ENCODE results near the gene DSCAML1. TPM values are rescaled to one million over a fixed set of nuclear protein-coding genes. Genes with fewer than 3 reads are reported as not detected.

DSCAML1 gene
- total RNA-seq = not detected in 2 replicates

GRCh38 chr11:117796872-117797529 lies at the start of gene DSCAML1:
Gene DSCAML1, minus strand, starts transcription at chr11:117797216. Its CDS starts 137 bp downstream, at chr11:117797079.
- no peak for DNase-seq (ENCODE audit: low read depth, low spot score)

- DNase-seq (ENCODE audit: low read depth, low spot score) = no peak
Measured at GRCh38 chr11:117843666-117844484, 46.9 kb upstream of the DSCAML1 start.

GRCh38 chr11:117842131-117842941 lies 45.3 kb upstream of the DSCAML1 start:
- DNase-seq (ENCODE audit: low read depth, low spot score) = no peak

GRCh38 chr11:117841551-117842031 lies 44.6 kb upstream of the DSCAML1 start:
- DNase-seq (ENCODE audit: low read depth, low spot score) = no peak

GRCh38 chr11:117840881-117841550 lies 44.0 kb upstream of the DSCAML1 start:
- no peak for DNase-seq (ENCODE audit: low read depth, low spot score)

- DNase-seq (ENCODE audit: low read depth, low spot score) = no peak
Measured at GRCh38 chr11:117839936-117840813, 43.2 kb upstream of the DSCAML1 start.

GRCh38 chr11:117839380-117839881 lies 42.4 kb upstream of the DSCAML1 start:
- no peak for DNase-seq (ENCODE audit: low read depth, low spot score)

GRCh38 chr11:117838901-117839300 lies 41.9 kb upstream of the DSCAML1 start:
- no peak for DNase-seq (ENCODE audit: low read depth, low spot score)

GRCh38 chr11:117837791-117838190 lies 40.8 kb upstream of the DSCAML1 start:
- DNase-seq (ENCODE audit: low read depth, low spot score) = no peak

GRCh38 chr11:117837070-117837776 lies 40.2 kb upstream of the DSCAML1 start:
- no peak for DNase-seq (ENCODE audit: low read depth, low spot score)

- no peak for DNase-seq (ENCODE audit: low read depth, low spot score)
Measured at GRCh38 chr11:117836077-117836960, 39.3 kb upstream of the DSCAML1 start.

GRCh38 chr11:117835576-117835975 lies 38.6 kb upstream of the DSCAML1 start:
- no peak for DNase-seq (ENCODE audit: low read depth, low spot score)

- no peak for DNase-seq (ENCODE audit: low read depth, low spot score)
Measured at GRCh38 chr11:117834838-117835443, 37.9 kb upstream of the DSCAML1 start.

- DNase-seq (ENCODE audit: low read depth, low spot score) = no peak
Measured at GRCh38 chr11:117834068-117834810, 37.2 kb upstream of the DSCAML1 start.

GRCh38 chr11:117833401-117833891 lies 36.4 kb upstream of the DSCAML1 start:
- DNase-seq (ENCODE audit: low read depth, low spot score) = no peak

- no peak for DNase-seq (ENCODE audit: low read depth, low spot score)
Measured at GRCh38 chr11:117832511-117832910, 35.5 kb upstream of the DSCAML1 start.
